Mucosa of descending colon (tissue), 3 donors: ENCODE measurements around the gene CDSN. TPM values are rescaled to one million over a fixed set of nuclear protein-coding genes. Genes with fewer than 3 reads are reported as not detected.
"Not testable (repeated sequence)": the region's sequence is repeated elsewhere in the genome, so short reads cannot be mapped to it uniquely, and the experiment has no call there.

Experiments
- ATAC-seq: fragments of 200-7000 bp; cut with Tn5 transposase; one replicate; pipeline ENCODE4 v1.9.1; 2020; ENCODE audit warnings: mild to moderate bottlenecking, moderate library complexity
- DNase-seq, 3 donors: peaks; one replicate each; pipeline ENCODE4 v3.0.0-alpha.2; 2020
- H3K36me3 ChIP-seq: fragments of 200-600 bp; one replicate; pipeline ENCODE4 v1.8.0; 2021; ENCODE audit warnings: low read depth, mild to moderate bottlenecking
- H3K4me1 ChIP-seq: fragments of 200-600 bp; one replicate; pipeline ENCODE4 v1.8.0; 2021; ENCODE audit warnings: low read depth, mild to moderate bottlenecking
- H3K4me3 ChIP-seq: fragments of 200-600 bp; one replicate; pipeline ENCODE4 v1.8.0; 2021; ENCODE audit warnings: mild to moderate bottlenecking
- H3K9me3 ChIP-seq: fragments of 200-600 bp; one replicate; pipeline ENCODE4 v1.8.0; 2021; ENCODE audit warnings: mild to moderate bottlenecking
- intact Hi-C, 2 donors: fragments of 100-400 bp; cut with DNase I in 1 of 2; cut with micrococcal nuclease in 1 of 2; formaldehyde crosslinking; loops; one replicate each; pipeline versions ENCODE4 v1.11.0 to v1.11.1; 2022; cut with DNase I, micrococcal nuclease
- total RNA-seq, 3 donors: library from RNA; stranded (reverse); fragmentation: NEBNext Ultra II Directional in 2 of 3; extraction: Animal tissue kit (Norgen Biotek cat#: 25700) in 2 of 3; gene quantifications; one replicate each; pipeline versions ENCODE4 v1.2.1 to v1.2.4, GENCODE V29; 2021 to 2023
- TF ChIP-seq, protein P1 (sequence below): fragments of 200-600 bp; IDR thresholded peaks from one replicate; pipeline ENCODE4 v1.8.0; 2022; ENCODE audit warnings: antibody characterized with exemption, mild to moderate bottlenecking
- donor health status: DM: no; HTN: no; CAD: no; lungs with moderate emphysema.
- donor health status: DM: no; HTN: no; CAD: no.
- donor health status: DM: no; HTN: yes; CAD: no.

CDSN gene
- total RNA-seq, 3 donors from 2014 or later = not detected

- intact Hi-C loops = loop anchor here in 1 of 2 donors (10.0 kb wide), 1 partner anchor 251 kb away; no protein-coding TSS in a partner anchor
- no peak for DNase-seq
- no peaks in the 10 kb centered on the region for H3K36me3 ChIP-seq
Measured at GRCh38 chr6:31075528-31075927, 44.7 kb downstream of the CDSN start.

GRCh38 chr6:31074401-31074800 is 45.8 kb downstream of the CDSN start:
- no peaks in the 10 kb centered on the region for H3K9me3 ChIP-seq
- H3K36me3 ChIP-seq = no peaks in the 10 kb centered on the region
- TF ChIP-seq, protein P1, sequence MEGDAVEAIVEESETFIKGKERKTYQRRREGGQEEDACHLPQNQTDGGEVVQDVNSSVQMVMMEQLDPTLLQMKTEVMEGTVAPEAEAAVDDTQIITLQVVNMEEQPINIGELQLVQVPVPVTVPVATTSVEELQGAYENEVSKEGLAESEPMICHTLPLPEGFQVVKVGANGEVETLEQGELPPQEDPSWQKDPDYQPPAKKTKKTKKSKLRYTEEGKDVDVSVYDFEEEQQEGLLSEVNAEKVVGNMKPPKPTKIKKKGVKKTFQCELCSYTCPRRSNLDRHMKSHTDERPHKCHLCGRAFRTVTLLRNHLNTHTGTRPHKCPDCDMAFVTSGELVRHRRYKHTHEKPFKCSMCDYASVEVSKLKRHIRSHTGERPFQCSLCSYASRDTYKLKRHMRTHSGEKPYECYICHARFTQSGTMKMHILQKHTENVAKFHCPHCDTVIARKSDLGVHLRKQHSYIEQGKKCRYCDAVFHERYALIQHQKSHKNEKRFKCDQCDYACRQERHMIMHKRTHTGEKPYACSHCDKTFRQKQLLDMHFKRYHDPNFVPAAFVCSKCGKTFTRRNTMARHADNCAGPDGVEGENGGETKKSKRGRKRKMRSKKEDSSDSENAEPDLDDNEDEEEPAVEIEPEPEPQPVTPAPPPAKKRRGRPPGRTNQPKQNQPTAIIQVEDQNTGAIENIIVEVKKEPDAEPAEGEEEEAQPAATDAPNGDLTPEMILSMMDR = no peak
- H3K4me3 ChIP-seq = no peak overlapping the region
- no peak for ATAC-seq
- intact Hi-C loops = loop anchor here in 1 of 2 donors (10.0 kb wide), 1 partner anchor 250 kb away; no protein-coding TSS in a partner anchor
- H3K4me1 ChIP-seq = no peaks in the 10 kb centered on the region
- no peak for DNase-seq

More at GRCh38 chr6:31075528-31075927, 44.7 kb downstream of the CDSN start:
- TF ChIP-seq, protein P1 = no peak
- Histone ChIP-seq H3K9me3 (no peaks in the 10 kb centered on the region), H3K4me1 (peaks cover 3% of the 10 kb centered on the region), H3K4me3 (no peak overlapping the region)
- no peak for ATAC-seq

DNA sequence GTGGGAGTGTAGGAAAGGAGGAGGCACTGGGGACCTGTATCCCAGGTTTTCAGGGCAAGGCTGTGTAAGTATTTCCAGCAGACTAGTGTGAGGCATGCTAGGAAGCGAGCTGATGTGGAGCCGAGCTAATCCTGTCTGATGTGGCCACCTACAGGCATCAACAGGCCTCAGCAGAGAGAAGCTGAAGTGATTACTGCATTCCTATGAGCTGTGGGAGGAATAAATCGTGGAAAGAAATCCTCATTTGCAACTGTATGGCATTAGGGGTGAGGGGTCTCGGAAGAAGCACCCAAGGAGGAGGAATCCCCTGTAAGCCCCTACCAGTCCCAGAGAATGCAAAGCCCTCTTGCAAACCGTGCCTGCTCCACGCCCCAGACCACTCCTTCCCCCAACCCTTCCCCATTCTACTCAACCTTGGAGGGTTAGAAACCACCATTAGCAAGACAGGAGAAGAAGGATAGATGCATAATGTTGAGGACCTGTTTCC is 49.5 kb downstream of the CDSN start:
- ATAC-seq (peak; percentile 67), DNase-seq (no peak)
- Histone ChIP-seq H3K4me3 (no peak overlapping the region), H3K4me1 (no peaks in the 10 kb centered on the region), H3K36me3 (no peaks in the 10 kb centered on the region), H3K9me3 (no peaks in the 10 kb centered on the region)
- TF ChIP-seq, protein P1 = no peak
- intact Hi-C loops = loop anchor here in 1 of 2 donors (10.0 kb wide), 1 partner anchor 246 kb away; no protein-coding TSS in a partner anchor

- no peak overlapping the region for H3K4me3 ChIP-seq
- ATAC-seq = peak; percentile 97
- DNase-seq = peak; percentile 64 to 89 (median 84)
- H3K9me3 ChIP-seq = no peaks in the 10 kb centered on the region
- intact Hi-C loops = loop anchor here in 1 of 2 donors (5.0 kb wide), 1 partner anchor 147 kb away; no protein-coding TSS in a partner anchor
- H3K4me1 ChIP-seq = no peaks in the 10 kb centered on the region
- TF ChIP-seq, protein P1 = peak; percentile 89
- no peaks in the 10 kb centered on the region for H3K36me3 ChIP-seq
Measured at GRCh38 chr6:31068669-31069340, 51.4 kb downstream of the CDSN start.

DNA sequence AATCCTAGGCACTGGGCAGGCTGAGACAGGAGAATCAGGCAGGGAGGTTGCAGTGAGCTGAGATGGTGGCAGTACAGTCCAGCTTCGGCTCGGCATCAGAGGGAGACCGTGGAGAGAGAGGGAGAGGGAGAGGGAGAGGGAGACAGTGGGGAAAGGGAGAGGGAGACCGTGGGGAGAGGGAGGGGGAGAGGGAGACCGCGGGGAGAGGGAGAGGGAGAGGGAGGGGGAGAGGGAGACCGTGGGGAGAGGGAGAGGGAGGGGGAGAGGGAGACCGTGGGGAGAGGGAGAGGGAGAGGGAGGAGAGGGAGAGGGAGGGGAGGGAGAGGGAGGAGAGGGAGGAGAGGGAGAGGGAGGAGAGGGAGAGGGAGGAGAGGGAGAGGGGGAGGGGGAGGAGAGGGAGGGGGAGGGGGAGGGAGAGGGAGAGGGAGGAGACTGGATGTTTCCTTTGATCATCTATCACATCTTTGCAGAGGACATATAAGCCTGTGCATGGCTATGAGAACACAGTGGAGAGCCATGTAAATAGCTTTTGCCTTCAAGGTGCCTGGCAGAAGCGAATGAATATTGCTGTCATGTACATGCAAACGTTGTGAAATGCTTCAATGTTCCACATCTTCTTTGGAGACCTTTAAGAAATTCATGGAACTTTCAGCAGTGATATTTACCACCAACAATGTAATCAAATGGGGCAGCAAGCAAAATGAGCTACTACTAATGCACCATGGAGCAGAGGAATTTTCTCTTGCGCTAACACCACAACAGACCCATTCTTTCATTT is 52.2 kb downstream of the CDSN start:
- intact Hi-C loops = loop anchor here in 1 of 2 donors (5.0 kb wide), 1 partner anchor 146 kb away; no protein-coding TSS in a partner anchor
- H3K4me1 ChIP-seq, ATAC-seq, H3K4me3 ChIP-seq, DNase-seq, H3K36me3 ChIP-seq, H3K9me3 ChIP-seq: not testable (repeated sequence)

- not testable (repeated sequence) for DNase-seq, H3K9me3 ChIP-seq, ATAC-seq, H3K4me3 ChIP-seq, H3K4me1 ChIP-seq, H3K36me3 ChIP-seq
- intact Hi-C loops = loop anchor here in 1 of 2 donors (5.0 kb wide), 1 partner anchor 145 kb away; no protein-coding TSS in a partner anchor
Measured at GRCh38 chr6:31067028-31067427, 53.2 kb downstream of the CDSN start.
